HG02610 (cell line): ENCODE measurements around the gene CAMTA1.

Source experiments
- ATAC-seq: cut with Tn5 transposase; IDR thresholded peaks from one replicate; pipeline ENCODE4 v1.9.1; 2021; ENCODE audit warnings: mild to moderate bottlenecking, moderate library complexity; ENCODE audit not compliant: unreplicated experiment

Gene CAMTA1

GRCh38 chr1:7174561-7174960 is 389.3 kb downstream of the CAMTA1 start:
- no peak for ATAC-seq

GRCh38 chr1:7174980-7175906 is 390.0 kb downstream of the CAMTA1 start:
- ATAC-seq: no peak

DNA sequence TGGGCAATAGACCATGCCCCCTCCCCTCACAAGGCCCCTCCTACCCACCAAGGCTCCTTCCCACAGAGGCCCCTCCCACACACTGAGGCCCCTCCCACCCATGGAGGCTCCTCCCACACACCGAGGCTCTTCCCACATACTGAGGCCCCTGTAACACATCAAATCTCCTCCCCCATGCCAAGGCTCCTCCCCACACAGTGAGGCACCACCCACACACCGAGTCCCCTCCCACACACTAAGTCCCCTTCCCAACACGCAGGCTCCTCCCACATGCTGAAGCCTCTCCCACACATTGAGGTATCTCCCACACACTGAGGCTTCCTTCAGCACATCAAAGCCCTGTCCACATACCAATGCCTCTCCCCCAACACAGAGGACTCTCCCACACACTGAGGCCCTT is 391.8 kb downstream of the CAMTA1 start:
- ATAC-seq: no peak

DNA sequence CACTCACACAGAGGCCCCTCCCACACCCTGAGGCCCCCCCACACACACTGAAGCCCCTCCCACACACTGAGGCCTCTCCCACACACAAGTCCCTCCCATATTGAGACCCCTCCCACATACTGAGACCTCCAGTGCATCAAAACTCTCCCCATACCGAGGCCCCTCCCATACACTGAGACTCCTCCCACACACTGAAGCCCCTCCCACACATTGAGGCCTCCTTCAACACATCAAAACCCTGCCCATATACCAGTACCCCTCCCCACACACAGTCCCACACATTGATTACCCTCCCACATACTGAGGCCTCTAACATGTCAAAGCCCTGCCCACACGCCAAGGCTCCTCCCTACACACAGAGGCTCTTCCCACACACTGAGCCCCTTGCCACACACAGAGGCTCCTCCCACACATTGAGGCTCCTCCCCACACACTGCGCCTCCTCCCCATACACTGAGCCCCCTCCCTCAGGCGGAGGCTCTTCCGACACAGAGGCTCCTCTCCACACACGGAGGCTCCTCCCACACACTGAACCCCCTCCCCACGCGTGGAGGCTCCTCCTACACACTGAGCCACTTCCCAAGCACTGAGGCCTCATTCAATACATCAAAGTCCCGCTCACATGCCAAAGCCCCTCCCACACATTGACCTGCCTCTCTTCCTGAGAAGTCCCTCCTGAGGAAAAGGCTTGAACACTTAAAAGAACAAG is 392.3 kb downstream of the CAMTA1 start:
- no peak for ATAC-seq

- ATAC-seq: no peak
These were observed 393.1 kb downstream of the CAMTA1 start for GRCh38 chr1:7178336-7178735.

DNA sequence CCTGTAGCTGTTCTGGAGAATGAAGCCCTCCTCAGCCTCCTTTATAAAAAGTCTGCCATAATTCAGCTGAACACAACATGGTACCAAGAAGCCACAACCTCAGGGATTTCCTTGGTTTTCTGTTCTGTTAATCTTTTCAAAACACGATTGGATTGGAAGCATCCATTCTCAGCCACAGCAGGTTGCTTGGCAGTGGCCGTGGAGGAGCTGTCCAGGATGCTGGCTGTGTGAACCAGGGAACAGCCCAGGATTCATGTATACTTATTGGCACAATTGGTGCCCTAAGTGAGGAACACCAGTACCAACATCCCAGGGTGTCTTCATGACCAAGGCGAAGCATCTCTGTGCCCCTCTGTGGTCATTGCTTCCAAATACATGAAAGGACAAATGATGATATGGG is 393.5 kb downstream of the CAMTA1 start:
- ATAC-seq: no peak

DNA sequence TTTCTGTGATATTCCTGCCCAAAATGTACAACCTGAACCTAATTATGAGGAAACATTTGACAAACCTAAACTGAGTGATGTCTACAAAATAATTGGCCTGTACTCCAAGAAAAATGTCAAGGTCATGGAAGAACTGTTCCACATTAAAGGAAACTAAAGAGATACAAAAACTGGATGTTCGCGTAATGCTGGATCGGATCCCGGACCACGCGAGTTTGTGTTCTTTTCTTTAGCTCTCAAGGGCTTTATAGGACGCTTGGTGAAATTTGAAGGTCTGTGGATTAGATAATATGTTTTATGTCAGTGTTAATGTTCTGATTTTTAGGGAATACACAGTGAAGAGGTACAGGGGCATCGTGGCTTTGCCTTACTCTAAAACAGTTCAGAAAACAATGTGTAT is 400.5 kb downstream of the CAMTA1 start:
- no peak for ATAC-seq

DNA sequence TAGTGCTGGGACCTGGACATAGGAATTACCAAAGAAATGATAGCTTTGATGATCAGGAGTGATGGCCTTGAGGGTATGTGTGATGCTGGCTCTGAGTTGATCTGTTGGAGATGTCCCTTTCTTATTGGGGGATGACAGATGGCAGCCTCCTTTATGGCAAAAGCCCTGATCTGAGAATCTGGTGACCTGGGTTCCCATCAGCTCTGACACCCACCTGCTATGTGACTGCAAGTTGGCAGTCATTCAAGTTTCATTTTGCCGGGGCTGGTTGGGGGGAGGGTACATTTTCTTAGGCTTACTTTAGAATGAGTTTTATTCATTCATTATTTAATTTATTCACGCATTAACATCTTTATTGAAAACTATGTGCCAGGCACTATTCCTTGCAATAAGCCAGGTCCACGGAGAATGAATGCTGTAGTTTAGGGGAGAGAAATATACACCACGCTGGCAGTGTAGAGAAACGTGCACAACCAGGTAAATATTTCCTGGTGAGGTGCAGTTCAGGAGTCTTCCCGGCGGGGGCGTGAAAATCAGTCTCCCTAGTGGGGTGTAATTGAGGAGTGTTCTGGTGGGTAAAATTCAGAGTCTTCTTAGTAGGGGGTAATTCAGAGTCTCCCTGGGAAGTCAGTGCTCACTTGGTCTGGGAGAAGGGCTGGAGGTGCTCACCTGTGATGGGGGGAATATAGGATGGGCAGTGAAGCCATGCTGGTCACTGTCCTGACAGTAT is 401.3 kb downstream of the CAMTA1 start:
- no peak for ATAC-seq

DNA sequence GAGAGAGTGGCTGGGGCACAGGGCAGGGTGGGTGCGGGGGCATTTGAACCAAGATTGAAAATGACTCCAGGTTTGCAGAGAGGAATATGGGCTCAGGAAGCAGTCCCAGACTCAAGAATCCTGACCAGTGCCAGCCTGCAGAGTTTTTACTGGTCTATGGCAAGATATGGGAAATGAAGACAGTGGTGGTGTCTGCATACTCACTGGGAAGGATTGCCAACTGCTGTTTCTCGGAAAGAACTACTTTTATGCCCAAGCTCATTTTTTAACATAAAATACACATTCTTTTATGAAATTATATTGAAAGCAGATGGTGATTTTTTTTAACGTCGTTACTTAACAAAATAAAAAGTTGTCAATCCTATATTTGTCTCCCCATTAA is 401.8 kb downstream of the CAMTA1 start:
- no peak for ATAC-seq

DNA sequence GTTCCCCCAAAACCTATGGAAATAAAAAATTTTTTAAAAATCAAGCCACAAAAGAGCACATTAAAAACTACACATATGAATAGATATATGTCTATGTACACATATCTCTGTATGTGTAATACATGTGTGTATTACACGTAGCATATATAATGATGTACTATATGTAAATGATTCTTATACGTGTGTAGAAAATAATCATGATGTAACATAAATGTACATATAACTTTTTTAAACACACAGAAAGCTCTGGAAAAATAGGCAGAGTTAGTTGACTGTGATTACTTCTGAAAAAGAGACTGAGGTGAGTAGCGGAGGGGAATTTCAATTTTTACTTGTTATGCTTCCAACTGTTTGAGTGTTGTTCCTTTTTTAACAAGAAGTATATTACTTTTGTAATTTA is 405.0 kb downstream of the CAMTA1 start:
- ATAC-seq: no peak

DNA sequence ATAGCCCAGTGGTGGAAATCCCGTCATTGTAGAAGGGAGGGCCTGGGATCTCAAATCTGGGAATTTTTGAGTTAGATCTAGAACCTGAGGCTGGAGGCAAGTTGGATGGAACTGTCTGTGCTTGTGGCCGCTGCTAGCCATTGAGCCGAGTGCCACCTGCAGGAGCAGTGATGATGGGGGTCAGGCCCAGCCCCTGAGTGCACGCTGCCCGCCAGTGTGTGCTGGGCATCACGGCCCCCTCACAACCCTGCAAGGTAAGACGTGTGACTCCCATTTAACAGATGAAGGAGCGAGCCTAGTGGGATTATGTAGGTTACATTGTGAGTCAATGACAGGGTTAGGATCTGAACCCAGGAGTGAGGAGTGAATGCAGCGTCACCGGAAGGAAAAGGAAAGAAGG is 407.2 kb downstream of the CAMTA1 start:
- ATAC-seq: no peak

GRCh38 chr1:7196036-7196911 is 411.0 kb downstream of the CAMTA1 start:
- ATAC-seq: no peak

GRCh38 chr1:7198664-7199063 is 413.4 kb downstream of the CAMTA1 start:
- no peak for ATAC-seq

DNA sequence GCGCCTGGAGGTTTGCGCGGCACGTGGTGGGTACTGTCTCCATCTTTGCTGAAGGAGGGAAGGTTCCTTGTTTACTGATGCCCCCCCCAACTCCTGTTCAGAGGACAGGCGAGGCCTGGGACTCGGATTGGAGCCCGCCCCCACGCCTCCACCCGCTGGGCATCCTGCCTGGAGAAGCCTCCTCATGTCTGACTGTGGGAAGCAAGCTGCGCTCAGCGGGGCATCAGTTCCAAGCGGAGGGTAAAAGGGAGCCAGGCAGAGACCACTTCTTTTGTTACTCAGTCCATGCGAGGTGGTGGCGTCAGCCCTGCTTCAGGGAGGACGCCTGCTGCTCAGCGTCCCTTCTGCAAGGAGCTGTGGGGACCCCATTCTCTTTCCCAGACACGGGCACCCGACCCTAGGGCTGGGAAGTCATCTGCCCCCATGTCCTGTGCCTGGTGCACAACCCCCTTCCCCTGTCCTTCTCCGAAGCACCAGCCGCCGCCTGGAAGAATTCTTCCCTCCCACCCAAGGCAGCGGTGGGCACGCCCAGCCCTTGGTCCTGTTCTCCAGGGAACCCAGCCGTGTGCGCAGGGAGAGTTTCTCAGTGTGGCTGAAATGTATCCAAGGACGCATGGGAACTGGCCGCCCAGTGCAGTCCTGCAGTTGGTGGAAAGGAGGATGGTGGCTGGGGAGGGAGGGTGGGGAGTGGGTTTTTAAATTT is 414.0 kb downstream of the CAMTA1 start:
- no peak for ATAC-seq

GRCh38 chr1:7207875-7208646 is 422.8 kb downstream of the CAMTA1 start:
- no peak for ATAC-seq

DNA sequence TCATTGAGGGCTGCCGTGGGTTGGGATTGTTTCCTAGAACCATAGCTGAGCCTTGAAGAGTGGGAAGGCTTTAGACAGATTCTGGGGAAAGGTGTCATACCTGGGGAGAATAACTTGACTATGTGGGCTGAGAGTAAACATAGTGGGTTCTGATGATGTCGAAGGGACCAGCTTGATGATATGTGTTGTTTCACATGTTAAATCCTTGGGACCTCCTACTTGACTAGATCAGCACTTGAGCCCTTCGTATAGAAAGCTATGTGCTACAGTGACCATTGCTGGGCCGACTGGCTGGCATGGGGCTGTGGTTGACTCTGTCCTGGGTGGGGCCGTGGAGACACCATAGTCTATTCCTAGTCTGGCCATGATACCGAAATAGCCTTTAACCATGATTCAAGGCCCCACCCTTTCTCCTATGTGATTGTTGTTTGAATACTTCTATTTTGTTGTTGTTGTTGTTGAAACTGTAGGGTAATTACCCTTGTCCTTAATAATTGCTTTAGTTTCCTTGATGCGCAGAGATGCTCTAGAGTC is 423.5 kb downstream of the CAMTA1 start:
- no peak for ATAC-seq

DNA sequence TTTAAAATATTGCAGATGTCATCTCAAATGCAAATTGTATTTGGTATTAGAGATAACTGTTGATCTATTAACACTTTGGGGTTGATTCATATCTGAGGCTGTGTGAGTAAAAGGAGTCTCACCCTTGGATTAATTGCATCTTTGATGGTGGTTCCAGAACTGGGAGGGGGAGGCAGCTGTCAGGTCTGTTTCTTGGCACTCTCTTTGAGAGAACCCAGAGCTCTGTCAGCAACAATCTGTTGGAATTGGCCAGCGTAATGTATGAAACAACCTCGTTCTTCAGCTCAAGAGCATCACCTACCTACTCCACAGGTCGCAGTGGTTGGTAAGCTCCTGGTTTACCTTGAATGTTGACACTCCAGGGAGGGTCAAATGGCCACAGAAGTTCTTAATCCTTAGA is 424.1 kb downstream of the CAMTA1 start:
- no peak for ATAC-seq

- no peak for ATAC-seq
These were observed 433.1 kb downstream of the CAMTA1 start for GRCh38 chr1:7218210-7218832.

DNA sequence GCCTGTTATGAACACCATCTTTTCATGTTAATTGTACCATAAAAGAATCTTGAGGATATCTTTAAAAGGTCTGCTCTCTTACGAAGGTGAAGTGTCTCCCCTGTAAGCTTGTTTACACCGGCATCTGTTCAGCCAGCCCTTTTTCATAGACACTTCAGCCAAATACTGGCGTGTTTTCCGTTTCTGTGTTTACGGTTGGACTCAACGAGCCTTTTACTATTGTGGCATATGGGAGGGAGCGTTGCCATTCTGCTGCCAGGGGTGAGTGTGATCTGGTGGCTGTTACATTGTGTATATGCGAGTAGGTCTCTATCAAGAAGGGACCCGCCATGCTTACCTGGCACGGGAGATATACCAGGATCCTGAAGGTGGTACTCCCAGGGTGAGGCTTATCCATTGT is 433.8 kb downstream of the CAMTA1 start:
- ATAC-seq: no peak
